T-helper 2 cell treated with Interferon-gamma antibody and Interleukin-4, amounts not matched to agents 5 μg/mL and 100 μg/mL, for 36 hours (primary cell): Measurements from ENCODE around the gene ADD3.

Experiments used
- DNase-seq: peaks from one replicate; pipeline ENCODE4 v3.0.0; 2021; ENCODE audit warnings: low spot score
- H3K27ac Mint-ChIP-seq: one replicate; pipeline ENCODE4 v1.8.0; 2021; ENCODE audit warnings: mild to moderate bottlenecking, mixed read lengths
- H3K27me3 Mint-ChIP-seq: one replicate; pipeline ENCODE4 v1.8.0; 2021; ENCODE audit warnings: low read depth, mixed read lengths
- H3K36me3 Mint-ChIP-seq: one replicate; pipeline ENCODE4 v1.8.0; 2021; ENCODE audit warnings: low read depth, mixed read lengths
- H3K4me1 Mint-ChIP-seq: one replicate; pipeline ENCODE4 v1.8.0; 2021; ENCODE audit warnings: low read depth, mixed read lengths
- H3K4me3 Mint-ChIP-seq: one replicate; pipeline ENCODE4 v1.8.0; 2022; ENCODE audit warnings: mild to moderate bottlenecking, moderate library complexity, mixed read lengths
- H3K9me3 Mint-ChIP-seq: one replicate; pipeline ENCODE4 v1.8.0; 2021; ENCODE audit warnings: mixed read lengths

The ADD3 gene

GRCh38 chr10:109969760-109970346 lies 37.9 kb upstream of the ADD3 start:
- no peak for DNase-seq
- H3K9me3 Mint-ChIP-seq: no peaks in the 10 kb centered on the region
- H3K4me3 Mint-ChIP-seq: no peak overlapping the region
- H3K27me3 Mint-ChIP-seq: peaks cover 22% of the 10 kb centered on the region
- H3K4me1 Mint-ChIP-seq: no peaks in the 10 kb centered on the region
- H3K36me3 Mint-ChIP-seq: no peaks in the 10 kb centered on the region
- H3K27ac Mint-ChIP-seq: no peak overlapping the region

DNA sequence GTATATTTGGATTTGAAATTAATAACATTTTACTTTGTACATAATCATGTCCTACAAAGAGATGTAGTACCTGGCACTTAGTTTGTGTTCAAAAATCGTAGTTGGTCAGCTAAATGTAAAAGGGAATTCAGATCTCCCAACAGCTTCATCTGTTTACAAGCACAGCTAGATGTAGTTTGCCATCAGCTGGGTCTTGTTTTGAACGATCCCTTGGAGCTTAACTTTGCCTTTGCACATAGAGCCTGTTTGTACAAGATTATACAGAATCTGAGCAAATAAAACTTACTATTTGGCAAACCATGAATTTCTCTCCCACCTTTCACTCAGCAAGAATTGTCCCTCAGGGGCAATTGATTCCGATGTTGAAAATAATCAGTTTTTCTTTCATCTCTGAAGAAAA lies 36.1 kb upstream of the ADD3 start:
- Mint-ChIP-seq H3K36me3 (no peaks in the 10 kb centered on the region), H3K4me3 (no peak overlapping the region), H3K9me3 (no peaks in the 10 kb centered on the region), H3K27me3 (peaks cover 27% of the 10 kb centered on the region), H3K4me1 (no peaks in the 10 kb centered on the region), H3K27ac (no peak overlapping the region)
- DNase-seq: no peak

DNA sequence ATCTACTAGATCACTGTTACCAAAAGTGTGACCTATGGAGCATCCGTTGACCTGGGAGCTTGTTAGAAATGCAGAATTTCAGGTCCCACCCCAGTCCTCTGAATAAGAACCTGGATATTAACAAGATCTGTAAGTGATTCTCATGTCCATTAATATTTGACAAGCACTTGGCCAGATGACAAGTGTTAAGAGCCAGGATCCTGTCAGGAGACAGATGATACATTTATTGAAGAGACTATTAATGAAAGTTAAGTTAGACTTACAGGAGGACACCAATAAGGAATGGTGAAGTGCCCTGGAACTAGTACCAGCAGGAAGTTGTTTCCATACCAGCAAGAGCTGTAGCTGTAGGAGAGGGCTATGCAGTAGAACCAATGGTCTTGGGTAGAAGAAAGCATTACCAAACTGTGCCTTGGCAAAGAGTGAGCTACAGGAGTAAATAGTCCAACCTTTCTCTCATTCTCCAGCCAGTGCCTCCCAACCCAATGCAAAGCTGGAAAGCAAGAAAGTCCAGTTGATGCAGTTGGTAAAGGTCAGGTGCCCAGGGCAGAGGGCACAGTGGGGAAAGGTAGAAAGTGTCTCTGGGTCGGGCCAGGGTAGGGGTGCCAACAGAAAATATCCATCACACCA lies 35.3 kb upstream of the ADD3 start:
- DNase-seq: no peak
- Mint-ChIP-seq H3K9me3 (no peaks in the 10 kb centered on the region), H3K27ac (no peak overlapping the region)

DNA sequence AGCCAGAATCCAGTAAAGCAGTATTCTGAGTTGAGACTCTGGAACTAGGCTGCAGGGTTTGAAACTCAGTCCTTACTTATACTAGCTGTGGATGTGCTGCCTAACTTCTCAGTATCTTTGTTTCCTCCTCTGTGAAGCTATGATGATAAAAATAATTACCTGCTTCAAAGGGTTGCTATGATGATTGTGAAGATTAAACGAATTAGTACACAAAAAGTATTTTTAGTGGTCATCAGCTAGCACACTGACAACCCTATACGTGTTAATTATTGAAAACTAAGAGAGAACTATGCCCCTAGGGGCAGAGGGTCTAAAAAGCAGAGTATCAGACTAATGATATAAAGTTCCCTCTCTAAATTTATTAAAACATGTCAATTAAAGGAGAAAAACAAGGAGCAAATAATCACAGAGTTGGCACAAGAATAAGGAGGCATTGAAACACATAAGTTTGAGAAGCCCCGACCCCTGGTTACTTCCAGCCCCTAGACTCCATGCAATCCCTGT lies 34.4 kb upstream of the ADD3 start:
- no peaks in the 10 kb centered on the region for H3K4me1 Mint-ChIP-seq
- no peak overlapping the region for H3K27ac Mint-ChIP-seq
- no peak for DNase-seq
- H3K36me3 Mint-ChIP-seq: no peaks in the 10 kb centered on the region
- no peak overlapping the region for H3K4me3 Mint-ChIP-seq
- H3K27me3 Mint-ChIP-seq: peaks cover 28% of the 10 kb centered on the region
- no peaks in the 10 kb centered on the region for H3K9me3 Mint-ChIP-seq

More for the DNA sequence above, 35.3 kb upstream of the ADD3 start:
- Mint-ChIP-seq H3K4me1 (no peaks in the 10 kb centered on the region), H3K27me3 (peaks cover 28% of the 10 kb centered on the region), H3K36me3 (no peaks in the 10 kb centered on the region), H3K4me3 (no peak overlapping the region)

DNA sequence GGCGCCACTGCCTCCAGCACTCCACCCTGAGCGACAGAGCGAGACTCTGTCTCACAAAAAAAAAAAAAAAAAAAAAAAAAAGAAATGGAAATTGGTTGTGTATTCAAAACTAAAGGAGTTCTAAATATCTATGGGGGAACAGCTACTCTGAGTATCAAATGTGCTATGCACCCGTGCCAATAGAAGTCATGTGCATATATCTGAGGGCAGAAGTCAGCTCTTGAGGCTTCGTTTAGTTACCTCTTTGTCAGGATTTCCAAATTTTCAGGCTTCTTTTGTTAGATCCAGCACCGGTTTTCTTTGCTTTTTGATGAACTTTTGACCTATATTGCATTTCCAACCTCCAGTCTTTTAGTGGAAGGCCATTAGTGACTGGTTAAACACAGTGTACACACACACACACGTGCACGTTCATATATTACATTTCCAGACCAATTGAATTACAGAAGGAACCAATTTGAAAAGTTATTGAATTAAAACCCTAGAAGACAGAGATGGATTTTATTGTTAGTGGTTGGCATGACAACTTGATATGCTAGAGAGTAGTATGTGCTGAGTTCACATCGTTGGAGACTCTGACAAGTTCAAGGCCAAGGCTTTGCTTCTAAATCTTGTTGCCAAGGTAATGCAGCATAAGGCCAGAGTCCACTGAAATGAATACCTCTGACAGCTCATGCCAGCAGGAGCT lies 33.1 kb upstream of the ADD3 start:
- Mint-ChIP-seq H3K27ac (no peak overlapping the region), H3K4me1 (no peaks in the 10 kb centered on the region), H3K27me3 (peaks cover 20% of the 10 kb centered on the region), H3K4me3 (no peak overlapping the region), H3K9me3 (no peaks in the 10 kb centered on the region), H3K36me3 (no peaks in the 10 kb centered on the region)
- no peak for DNase-seq

- DNase-seq: no peak
- Mint-ChIP-seq H3K27ac (no peak overlapping the region), H3K27me3 (peaks cover 23% of the 10 kb centered on the region), H3K9me3 (no peaks in the 10 kb centered on the region), H3K36me3 (no peaks in the 10 kb centered on the region), H3K4me1 (no peaks in the 10 kb centered on the region), H3K4me3 (no peak overlapping the region)
These were observed 32.3 kb upstream of the ADD3 start for GRCh38 chr10:109975244-109976190.

DNA sequence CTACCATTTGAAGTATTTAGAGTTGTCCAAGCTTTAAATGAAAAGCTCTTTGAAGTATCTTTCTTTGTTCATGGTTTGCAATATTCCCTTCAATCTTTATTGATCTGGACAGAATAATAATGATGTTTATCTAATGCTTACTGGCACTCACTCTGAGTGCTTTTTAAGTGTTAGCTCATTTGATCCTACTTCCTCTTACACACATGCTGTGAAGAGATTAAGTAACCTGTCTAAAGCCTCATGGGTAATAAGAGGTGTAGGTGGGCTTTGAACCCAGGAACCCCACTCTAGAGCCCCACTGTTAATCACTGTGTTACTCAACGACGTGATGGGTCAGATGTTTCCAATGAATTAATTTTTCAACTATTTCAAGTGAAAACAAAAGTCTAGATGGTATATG lies 31.1 kb upstream of the ADD3 start:
- Mint-ChIP-seq H3K9me3 (no peaks in the 10 kb centered on the region), H3K4me3 (no peak overlapping the region), H3K4me1 (no peaks in the 10 kb centered on the region), H3K27me3 (peaks cover 22% of the 10 kb centered on the region), H3K27ac (no peak overlapping the region), H3K36me3 (no peaks in the 10 kb centered on the region)
- DNase-seq: no peak

DNA sequence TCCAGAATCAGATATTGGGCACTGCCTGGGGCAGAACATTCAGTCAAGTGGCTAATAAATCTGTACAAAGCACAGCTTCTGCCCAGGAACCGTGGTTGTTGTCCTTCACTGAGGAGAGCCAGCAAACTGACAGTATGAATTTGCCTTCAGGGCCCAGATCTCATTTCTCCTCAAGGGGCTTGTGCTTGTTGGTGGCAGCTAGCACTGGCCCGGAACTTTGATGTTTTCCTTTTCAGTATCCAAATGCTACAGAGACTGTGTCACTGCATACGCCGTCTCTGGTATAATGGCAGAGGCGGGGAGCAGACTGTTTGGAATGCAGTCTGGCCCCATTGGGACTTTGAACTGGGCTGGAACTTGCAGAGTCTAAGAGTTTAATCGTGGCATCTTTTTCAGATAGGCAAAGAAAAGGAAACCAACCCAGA lies 30.4 kb upstream of the ADD3 start:
- Mint-ChIP-seq H3K4me3 (no peak overlapping the region), H3K27ac (no peak overlapping the region), H3K4me1 (peaks cover 1% of the 10 kb centered on the region), H3K9me3 (no peaks in the 10 kb centered on the region), H3K36me3 (no peaks in the 10 kb centered on the region), H3K27me3 (peaks cover 20% of the 10 kb centered on the region)
- no peak for DNase-seq

DNA sequence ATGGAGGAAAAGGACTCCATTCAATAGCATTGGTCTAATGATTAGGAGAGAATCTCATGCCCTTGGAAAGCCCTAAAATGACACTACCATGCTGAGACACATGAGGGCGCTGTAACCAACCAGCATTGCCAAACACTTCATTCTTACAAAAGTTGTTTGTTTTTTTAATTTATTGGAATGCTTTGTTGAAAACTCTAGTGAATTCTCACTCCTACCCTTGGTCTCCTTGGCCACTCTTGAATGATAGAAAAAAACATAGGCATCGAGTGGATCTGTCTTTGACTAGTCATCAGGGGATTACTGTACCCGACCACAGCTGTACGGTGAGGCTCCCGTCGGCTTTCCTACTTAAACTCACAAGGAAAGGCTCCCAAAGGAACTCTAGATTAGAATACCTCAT lies 29.3 kb upstream of the ADD3 start:
- peaks cover 15% of the 10 kb centered on the region for H3K27me3 Mint-ChIP-seq
- DNase-seq: peak; percentile 14
- H3K27ac Mint-ChIP-seq: no peak overlapping the region
- no peaks in the 10 kb centered on the region for H3K9me3 Mint-ChIP-seq
- H3K4me3 Mint-ChIP-seq: no peak overlapping the region
- peaks cover 1% of the 10 kb centered on the region for H3K4me1 Mint-ChIP-seq
- no peaks in the 10 kb centered on the region for H3K36me3 Mint-ChIP-seq

DNA sequence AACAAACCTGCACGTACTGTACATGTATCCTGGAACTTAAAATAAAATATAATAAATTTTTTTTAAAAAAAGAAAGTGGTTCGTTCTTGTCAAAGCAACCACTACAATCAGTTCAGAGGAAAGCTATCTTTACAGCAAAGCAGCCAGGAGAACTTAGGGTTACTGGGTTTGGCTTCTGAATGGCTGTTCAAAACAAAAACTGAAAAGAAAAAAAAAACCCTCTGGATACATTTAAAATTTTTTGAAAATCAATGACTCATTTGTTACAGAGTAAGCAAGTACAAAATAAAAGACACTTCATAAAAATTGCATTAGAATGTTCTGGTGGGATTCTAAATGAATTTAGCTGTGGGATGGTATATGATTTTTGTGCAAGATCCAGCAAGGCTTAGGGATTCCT lies 28.6 kb upstream of the ADD3 start:
- H3K27ac Mint-ChIP-seq: no peak overlapping the region
- H3K27me3 Mint-ChIP-seq: peaks cover 20% of the 10 kb centered on the region
- no peak overlapping the region for H3K4me3 Mint-ChIP-seq
- no peaks in the 10 kb centered on the region for H3K9me3 Mint-ChIP-seq
- H3K4me1 Mint-ChIP-seq: peaks cover 1% of the 10 kb centered on the region
- no peaks in the 10 kb centered on the region for H3K36me3 Mint-ChIP-seq
- no peak for DNase-seq

- H3K27ac Mint-ChIP-seq: no peak overlapping the region
These were observed 26.1 kb upstream of the ADD3 start for GRCh38 chr10:109981650-109982049.

DNA sequence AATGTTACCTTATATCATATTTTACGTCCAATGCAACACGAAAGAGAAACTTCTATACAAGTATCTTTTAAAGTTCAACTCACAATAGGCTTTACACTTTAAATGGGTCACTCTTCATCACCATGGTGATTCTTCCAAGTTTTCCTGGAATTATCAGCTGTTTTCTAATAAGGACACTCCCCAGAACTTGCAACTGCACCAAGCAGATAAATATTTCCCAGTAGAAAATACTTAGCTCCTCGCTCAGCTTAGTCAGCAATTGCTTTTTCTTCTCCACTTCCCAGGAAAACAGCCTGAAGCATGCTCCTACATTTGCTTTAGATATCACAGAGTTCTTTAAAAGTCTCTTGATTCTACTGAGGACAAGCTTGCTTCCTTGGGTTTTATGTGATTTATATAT lies 25.7 kb upstream of the ADD3 start:
- H3K27me3 Mint-ChIP-seq: peaks cover 19% of the 10 kb centered on the region
- no peak overlapping the region for H3K4me3 Mint-ChIP-seq
- H3K9me3 Mint-ChIP-seq: no peaks in the 10 kb centered on the region
- peaks cover 1% of the 10 kb centered on the region for H3K4me1 Mint-ChIP-seq
- DNase-seq: no peak
- no peak overlapping the region for H3K27ac Mint-ChIP-seq
- no peaks in the 10 kb centered on the region for H3K36me3 Mint-ChIP-seq

More at GRCh38 chr10:109981650-109982049, 26.1 kb upstream of the ADD3 start:
- no peak for DNase-seq
- Mint-ChIP-seq H3K4me1 (peaks cover 1% of the 10 kb centered on the region), H3K36me3 (no peaks in the 10 kb centered on the region), H3K27me3 (peaks cover 20% of the 10 kb centered on the region), H3K9me3 (no peaks in the 10 kb centered on the region), H3K4me3 (no peak overlapping the region)

GRCh38 chr10:109982812-109983211 lies 25.0 kb upstream of the ADD3 start:
- DNase-seq: no peak
- no peaks in the 10 kb centered on the region for H3K9me3 Mint-ChIP-seq
- H3K27me3 Mint-ChIP-seq: peaks cover 20% of the 10 kb centered on the region
- H3K4me1 Mint-ChIP-seq: peaks cover 1% of the 10 kb centered on the region
- H3K4me3 Mint-ChIP-seq: no peak overlapping the region
- H3K36me3 Mint-ChIP-seq: no peaks in the 10 kb centered on the region
- no peak overlapping the region for H3K27ac Mint-ChIP-seq
